NCI-H2196 (cell line): ENCODE measurements around the gene ABCD1.
"Not testable (repeated sequence)": the region's sequence is repeated elsewhere in the genome, so short reads cannot be mapped to it uniquely, and the experiment has no call there.

ENCODE experiments used
- DNase-seq: peaks from one replicate; lab custom pipeline; 2025; ENCODE audit not compliant: unreplicated experiment; lab: John Stamatoyannopoulos, UW

Gene ABCD1

GRCh38 chrX:153707406-153707805, 17.2 kb upstream of the ABCD1 start:
- no peak for DNase-seq

DNA sequence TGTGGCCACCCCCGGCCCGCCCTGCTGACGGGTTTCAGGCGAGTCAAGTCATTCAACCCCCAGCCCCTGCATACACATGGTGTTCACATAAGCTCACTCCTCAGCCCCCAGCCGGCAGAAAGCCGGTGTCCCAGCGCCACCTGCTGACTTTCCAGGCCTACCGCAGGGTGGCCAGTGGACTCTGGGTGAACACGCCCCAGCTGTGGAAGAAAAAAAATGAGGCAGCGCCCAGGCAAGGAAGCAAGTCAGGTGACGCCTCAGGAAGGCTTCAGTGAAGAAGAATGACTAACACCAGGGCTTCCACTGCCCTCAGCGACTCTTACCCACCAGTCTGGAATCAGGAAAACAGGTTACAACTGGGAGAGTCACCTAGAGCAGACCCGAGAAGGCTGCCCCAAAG, 16.2 kb upstream of the ABCD1 start:
- DNase-seq, result peak; percentile 70

DNA sequence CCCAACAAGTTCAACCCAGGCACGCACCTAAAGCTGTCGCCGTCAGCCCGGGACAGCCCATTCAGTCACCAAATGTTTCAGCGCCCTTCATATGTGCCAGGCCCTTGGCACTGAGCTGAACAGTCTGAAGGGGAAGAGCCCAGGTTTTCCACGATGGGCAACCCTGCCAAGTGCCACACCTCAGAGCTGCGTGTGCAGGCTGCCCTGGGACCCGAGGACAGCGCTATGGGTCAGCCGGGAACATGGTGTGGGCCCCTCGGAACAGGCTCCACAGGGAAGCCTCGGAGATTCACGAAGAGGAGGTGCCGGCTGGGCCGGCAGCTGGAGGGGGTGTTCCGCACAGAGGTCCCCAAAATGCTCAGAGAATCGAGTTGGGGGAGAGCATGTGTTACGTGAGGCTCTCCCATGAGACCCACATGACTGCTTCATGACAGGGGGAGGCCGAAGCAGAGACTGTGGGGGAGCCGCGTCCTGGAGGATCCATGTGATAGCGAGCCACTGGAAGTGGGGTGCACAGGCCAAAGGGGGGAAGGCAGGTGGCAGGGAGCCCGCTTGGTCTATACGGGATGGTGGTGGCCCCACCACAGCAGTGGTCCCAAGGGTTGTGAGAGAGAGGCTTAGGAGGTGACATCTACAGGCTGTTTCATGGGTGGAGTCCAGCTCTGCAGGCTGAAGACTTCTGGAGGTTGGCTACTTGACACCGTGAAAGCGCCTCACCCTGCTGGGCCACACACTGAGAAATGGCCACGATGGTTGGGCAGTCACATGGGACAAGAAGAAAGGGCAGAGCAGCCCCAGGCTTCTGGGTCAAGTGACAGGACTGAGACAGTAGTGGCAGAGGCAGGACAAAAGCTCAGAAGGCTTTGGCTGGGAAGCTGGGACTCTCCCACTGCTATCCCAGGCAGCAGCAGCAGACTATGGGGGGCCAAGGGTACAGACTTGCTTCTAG, 14.7 kb upstream of the ABCD1 start:
- DNase-seq, result no peak

- no peak for DNase-seq
Measured at GRCh38 chrX:153714256-153714655, 10.4 kb upstream of the ABCD1 start.

DNA sequence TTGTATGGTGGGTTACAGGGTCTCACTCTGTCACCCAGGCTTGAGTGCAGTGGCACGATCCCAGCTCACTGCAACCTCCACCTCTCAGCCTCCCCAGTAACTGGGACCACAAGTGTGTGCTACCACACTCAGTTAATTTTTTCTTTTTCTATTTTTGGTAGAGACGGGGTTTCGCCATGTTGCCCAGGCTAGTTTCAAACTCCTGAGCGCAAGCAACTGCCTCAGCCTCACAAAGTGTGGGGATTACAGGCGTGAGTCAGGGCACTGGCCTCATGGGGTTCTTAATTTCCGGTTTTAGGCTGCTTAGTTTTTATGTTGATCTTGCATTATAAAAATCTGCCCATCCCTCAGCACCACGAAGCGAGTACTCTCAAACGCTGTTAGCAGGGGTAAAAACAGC, 7.2 kb upstream of the ABCD1 start:
- no peak for DNase-seq

- DNase-seq, result no peak
Measured at GRCh38 chrX:153719238-153719637, 5.4 kb upstream of the ABCD1 start.

GRCh38 chrX:153719701-153720100, 5.0 kb upstream of the ABCD1 start:
- no peak for DNase-seq

DNA sequence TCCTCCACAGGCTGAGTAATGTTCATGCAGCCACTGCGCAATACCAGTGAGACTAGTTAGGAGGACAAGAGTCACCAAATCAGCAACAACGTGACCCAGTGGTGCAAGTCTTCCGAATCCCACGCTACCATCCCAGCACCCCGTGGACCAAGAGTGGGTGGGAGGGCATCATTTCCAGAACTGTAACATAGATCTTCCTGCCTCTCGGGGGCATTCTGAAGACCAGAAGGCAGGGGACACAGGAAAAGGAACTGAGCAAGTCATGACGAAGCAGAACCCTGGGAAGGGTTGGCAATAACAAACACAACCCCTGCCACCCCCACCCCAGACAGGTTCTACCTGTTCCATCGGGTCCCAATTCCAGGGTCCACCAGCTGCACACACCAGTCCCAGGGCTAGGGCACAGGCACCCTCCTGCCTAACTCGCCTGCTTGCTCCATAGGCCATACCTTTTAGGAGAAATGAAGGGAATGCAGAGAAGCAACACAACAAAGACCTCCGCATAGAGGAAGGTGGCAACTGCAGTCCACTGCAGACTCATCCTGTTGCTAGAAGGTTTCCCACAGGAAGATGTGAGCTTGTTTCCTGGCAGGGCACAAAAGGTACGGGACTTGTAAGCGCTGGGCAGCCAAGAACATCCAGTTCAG, 1.8 kb upstream of the ABCD1 start:
- no peak for DNase-seq

DNA sequence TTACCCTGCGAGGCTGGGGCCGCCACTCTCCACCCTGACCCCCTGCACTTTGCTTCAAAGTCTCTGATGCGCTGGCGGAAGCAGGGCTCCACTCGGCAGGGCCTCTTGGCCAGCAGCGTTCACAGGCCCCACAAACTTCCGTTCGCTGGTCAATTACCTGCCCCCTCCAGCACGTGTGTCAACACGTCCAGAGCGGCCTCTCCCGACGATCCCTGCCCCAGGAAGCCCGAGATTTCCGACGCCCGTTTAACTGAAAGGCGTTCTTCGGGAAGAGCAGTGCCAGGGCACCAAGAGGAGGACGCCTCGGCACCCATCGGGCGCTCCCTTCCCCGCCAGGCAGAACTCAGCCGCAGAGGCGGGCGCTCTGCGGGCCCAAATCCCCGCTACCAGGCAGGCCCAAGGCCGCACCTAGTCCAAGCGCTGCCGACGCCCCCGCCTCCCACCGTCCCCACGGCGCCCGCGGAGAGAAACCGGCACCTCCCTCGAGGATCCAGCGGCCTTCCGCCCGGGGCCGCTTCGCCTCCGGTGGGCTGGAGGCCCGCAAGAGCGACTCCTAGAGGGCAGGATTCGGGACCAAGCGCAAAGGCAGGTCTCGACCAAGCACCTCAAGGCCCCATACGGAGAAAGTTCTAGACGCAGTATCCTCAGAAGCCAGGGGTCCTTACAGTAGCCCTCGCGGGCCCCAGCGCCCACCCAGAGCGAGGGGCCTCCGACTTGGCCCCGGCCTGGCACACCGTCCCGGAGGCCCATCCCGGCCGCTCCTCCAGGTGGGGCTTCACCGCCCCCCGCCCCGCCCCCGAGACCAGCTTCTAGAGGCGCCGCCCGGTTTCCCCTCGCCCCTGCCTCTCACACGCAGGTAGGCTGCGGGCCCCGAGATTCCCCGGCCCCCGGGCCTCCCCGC, 1.1 kb upstream of the ABCD1 start:
- peak; percentile 13 for DNase-seq

DNA sequence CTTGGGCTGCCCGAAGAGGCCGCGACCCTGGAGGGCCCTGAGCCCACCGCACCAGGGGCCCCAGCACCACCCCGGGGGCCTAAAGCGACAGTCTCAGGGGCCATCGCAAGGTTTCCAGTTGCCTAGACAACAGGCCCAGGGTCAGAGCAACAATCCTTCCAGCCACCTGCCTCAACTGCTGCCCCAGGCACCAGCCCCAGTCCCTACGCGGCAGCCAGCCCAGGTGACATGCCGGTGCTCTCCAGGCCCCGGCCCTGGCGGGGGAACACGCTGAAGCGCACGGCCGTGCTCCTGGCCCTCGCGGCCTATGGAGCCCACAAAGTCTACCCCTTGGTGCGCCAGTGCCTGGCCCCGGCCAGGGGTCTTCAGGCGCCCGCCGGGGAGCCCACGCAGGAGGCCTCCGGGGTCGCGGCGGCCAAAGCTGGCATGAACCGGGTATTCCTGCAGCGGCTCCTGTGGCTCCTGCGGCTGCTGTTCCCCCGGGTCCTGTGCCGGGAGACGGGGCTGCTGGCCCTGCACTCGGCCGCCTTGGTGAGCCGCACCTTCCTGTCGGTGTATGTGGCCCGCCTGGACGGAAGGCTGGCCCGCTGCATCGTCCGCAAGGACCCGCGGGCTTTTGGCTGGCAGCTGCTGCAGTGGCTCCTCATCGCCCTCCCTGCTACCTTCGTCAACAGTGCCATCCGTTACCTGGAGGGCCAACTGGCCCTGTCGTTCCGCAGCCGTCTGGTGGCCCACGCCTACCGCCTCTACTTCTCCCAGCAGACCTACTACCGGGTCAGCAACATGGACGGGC, 579 bp downstream of the ABCD1 start:
- peak; percentile 2 for DNase-seq

DNA sequence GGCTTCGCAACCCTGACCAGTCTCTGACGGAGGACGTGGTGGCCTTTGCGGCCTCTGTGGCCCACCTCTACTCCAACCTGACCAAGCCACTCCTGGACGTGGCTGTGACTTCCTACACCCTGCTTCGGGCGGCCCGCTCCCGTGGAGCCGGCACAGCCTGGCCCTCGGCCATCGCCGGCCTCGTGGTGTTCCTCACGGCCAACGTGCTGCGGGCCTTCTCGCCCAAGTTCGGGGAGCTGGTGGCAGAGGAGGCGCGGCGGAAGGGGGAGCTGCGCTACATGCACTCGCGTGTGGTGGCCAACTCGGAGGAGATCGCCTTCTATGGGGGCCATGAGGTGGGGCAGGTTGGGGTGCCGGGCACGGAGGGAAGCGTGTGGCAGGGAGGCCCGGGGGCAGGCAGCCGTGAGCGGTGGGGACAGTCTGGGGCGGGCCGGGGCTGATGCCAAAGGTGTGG, 1.2 kb downstream of the ABCD1 start:
- DNase-seq, result no peak

- peak; percentile 68 for DNase-seq
Measured at GRCh38 chrX:153726286-153727122, 1.8 kb downstream of the ABCD1 start.

DNA sequence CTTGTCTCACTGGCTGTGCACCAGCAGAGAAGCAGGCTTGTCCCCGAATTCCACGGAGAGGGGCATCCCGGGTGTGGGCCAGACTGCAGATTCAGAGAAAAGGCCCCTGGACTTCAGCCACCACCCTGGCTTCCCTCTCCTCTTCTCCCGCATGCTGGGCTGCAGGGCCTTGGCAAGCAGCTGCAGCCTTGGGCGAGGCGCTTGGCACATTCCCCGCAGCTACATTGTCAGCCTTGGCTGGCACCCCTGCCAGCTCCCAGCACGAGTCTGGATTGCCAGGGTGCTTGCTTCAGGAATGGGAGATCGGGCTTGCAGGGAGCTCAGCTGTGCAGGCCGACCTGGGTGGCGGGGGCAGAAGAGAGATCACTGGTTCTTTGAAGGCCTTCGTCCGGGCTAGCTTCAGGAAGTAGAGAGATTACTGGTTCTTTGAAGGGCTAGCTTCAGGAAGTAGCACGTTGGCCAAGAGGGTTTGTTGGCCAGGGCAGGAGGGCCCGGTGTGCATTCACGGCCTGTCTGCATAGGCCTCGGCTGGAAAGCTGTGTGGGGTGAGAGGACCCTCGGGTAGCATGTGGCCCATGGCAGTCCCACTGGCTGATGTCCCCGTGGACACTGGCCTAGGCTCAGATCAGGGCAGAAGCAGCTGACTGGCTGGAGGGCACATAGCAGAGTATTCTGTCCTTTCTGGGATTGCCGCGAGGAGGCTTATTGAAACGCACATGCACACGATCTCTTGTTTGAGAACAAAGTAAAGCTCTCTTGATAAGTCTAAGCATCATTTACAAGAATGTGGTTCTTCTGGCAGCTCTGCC, 2.7 kb downstream of the ABCD1 start:
- peak; percentile 53 for DNase-seq

GRCh38 chrX:153728095-153728494, 3.4 kb downstream of the ABCD1 start:
- DNase-seq, result no peak

GRCh38 chrX:153728951-153729631, 4.4 kb downstream of the ABCD1 start:
- DNase-seq, result no peak

- DNase-seq, result not testable (repeated sequence)
Measured at GRCh38 chrX:153730115-153730514, 5.5 kb downstream of the ABCD1 start.

DNA sequence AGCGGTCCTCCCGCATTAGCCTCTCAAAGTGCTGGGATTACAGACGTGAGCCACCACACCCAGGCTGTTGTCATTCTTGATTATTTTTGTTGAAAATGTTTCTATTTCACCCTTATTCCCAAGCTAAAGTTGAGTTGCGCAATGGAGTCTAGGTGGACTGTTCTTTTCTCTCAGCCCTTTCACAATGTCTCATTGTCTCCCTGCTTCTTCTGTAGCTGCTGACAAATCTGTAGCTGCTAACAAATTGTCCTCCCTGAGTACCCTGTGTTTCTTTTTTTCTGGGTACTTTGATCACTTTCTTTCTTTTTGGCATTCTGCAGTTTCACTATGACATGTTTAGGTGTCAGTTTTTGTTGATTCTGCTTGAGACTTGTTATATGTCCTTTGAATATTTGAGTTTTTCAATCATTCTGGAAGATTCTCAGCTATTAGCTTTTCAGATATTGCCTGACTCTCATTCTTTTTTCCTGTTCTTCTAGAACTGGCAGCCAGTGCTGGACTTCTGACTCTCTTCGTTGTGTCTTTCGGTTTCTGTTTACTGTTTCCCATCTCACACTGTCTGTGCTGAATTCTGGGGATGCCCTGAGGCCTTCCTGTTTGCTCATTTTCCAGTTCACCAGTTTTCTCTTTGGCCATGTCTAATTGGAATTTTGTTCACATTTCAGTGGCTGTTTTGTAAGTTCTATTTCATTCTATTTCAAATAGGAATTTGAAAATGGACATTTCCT, 6.6 kb downstream of the ABCD1 start:
- no peak for DNase-seq

- DNase-seq, result no peak
Measured at GRCh38 chrX:153731845-153732215, 7.2 kb downstream of the ABCD1 start.
